Measurements from ENCODE around the gene TMEM30B.

DNA sequence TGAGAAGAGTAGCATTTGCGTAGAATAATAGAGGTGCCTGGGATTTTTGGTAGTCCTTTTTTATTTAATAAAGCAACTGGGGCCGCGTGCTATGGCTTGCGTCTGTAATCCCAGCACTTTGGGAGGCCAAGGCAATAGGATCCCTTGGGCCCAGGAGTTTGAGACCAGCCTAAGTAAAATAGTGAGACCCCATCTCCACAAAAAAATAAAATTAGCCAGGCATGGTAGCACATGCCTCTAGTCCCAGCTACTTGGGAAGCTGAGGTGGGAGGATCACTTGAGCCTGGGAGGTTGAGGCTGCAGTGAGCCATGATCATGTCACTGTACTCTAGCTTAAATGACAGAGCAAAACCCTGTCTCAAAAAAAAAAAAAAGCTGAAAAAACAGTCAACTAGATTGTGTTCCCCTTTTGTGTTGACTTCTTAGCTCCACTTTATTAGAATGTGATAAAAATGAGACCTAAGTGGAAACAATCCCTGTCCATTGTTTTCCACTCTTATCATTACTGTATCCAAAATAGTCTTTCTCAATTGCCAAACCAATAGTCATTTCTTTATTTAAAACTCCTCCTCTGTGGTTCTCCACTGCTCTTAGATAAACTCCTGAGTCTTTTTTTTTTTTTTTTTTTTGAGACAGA, 47.6 kb upstream of the TMEM30B start:
- TF ChIP-seq POLR2A (IDR thresholded peaks at IDR 0.05; ENCODE audit: borderline replicate concordance, extremely low read depth, insufficient read depth, insufficient read length) (no peak), RAD21 (IDR thresholded peaks at IDR 0.05; ENCODE audit: low read depth) (no peak), CEBPB (IDR thresholded peaks at IDR 0.05; ENCODE audit: low read depth) (no peak), POLR2AphosphoS5 (IDR thresholded peaks at IDR 0.05; ENCODE audit: low read depth, low read length) (no peak), SRF (IDR thresholded peaks at IDR 0.05; ENCODE audit: low read depth) (no peak), SP1 (IDR thresholded peaks at IDR 0.05; ENCODE audit: low read depth) (no peak), ZFX (IDR thresholded peaks at IDR 0.05) (no peak), JUND (IDR thresholded peaks at IDR 0.05) (no peak), TCF7L2 (IDR thresholded peaks at IDR 0.05; ENCODE audit: borderline replicate concordance, extremely low read depth, insufficient read depth, insufficient read length) (no peak), EZH2 (IDR thresholded peaks at IDR 0.05) (no peak)
- TF ChIP-seq, protein P1, sequence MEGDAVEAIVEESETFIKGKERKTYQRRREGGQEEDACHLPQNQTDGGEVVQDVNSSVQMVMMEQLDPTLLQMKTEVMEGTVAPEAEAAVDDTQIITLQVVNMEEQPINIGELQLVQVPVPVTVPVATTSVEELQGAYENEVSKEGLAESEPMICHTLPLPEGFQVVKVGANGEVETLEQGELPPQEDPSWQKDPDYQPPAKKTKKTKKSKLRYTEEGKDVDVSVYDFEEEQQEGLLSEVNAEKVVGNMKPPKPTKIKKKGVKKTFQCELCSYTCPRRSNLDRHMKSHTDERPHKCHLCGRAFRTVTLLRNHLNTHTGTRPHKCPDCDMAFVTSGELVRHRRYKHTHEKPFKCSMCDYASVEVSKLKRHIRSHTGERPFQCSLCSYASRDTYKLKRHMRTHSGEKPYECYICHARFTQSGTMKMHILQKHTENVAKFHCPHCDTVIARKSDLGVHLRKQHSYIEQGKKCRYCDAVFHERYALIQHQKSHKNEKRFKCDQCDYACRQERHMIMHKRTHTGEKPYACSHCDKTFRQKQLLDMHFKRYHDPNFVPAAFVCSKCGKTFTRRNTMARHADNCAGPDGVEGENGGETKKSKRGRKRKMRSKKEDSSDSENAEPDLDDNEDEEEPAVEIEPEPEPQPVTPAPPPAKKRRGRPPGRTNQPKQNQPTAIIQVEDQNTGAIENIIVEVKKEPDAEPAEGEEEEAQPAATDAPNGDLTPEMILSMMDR (IDR thresholded peaks at IDR 0.05 in 2 of 3, conservative IDR thresholded peaks at IDR 0.05 in 1 of 3; ENCODE audit: borderline replicate concordance in 1 of 3, insufficient read depth in 1 of 3, low read depth in 2 of 3, low read length in 2 of 3): no peak
- TF ChIP-seq, protein P2, sequence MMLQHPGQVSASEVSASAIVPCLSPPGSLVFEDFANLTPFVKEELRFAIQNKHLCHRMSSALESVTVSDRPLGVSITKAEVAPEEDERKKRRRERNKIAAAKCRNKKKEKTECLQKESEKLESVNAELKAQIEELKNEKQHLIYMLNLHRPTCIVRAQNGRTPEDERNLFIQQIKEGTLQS (IDR thresholded peaks at IDR 0.05): no peak
- TF ChIP-seq, protein P3, sequence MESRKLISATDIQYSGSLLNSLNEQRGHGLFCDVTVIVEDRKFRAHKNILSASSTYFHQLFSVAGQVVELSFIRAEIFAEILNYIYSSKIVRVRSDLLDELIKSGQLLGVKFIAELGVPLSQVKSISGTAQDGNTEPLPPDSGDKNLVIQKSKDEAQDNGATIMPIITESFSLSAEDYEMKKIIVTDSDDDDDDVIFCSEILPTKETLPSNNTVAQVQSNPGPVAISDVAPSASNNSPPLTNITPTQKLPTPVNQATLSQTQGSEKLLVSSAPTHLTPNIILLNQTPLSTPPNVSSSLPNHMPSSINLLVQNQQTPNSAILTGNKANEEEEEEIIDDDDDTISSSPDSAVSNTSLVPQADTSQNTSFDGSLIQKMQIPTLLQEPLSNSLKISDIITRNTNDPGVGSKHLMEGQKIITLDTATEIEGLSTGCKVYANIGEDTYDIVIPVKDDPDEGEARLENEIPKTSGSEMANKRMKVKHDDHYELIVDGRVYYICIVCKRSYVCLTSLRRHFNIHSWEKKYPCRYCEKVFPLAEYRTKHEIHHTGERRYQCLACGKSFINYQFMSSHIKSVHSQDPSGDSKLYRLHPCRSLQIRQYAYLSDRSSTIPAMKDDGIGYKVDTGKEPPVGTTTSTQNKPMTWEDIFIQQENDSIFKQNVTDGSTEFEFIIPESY (IDR thresholded peaks at IDR 0.05; ENCODE audit: extremely low read depth, insufficient replicate concordance, low read length): no peak

All from HCT116 (cell line).